Peyer's patch (tissue), 4 donors: ENCODE results near the gene EFNA5.

Experiments used
- CTCF ChIP-seq, 6 experiments: fragments of 450-650 bp in 4 of 6; fragments of 200-600 bp in 2 of 6; sonication (generic) in 1 of 6; IDR thresholded peaks; one replicate each; pipeline ENCODE4 v1.5.1; 2017 to 2019; ENCODE audit warnings: antibody characterized with exemption in 6 of 6, mild to moderate bottlenecking in 3 of 6, moderate library complexity in 1 of 6
- POLR2A ChIP-seq, 2 donors: fragments of 450-650 bp; IDR thresholded peaks; one replicate each; pipeline ENCODE4 v1.5.1; 2017; ENCODE audit warnings: antibody characterized with exemption in 2 of 2, mild to moderate bottlenecking in 2 of 2, moderate library complexity in 2 of 2

DNA sequence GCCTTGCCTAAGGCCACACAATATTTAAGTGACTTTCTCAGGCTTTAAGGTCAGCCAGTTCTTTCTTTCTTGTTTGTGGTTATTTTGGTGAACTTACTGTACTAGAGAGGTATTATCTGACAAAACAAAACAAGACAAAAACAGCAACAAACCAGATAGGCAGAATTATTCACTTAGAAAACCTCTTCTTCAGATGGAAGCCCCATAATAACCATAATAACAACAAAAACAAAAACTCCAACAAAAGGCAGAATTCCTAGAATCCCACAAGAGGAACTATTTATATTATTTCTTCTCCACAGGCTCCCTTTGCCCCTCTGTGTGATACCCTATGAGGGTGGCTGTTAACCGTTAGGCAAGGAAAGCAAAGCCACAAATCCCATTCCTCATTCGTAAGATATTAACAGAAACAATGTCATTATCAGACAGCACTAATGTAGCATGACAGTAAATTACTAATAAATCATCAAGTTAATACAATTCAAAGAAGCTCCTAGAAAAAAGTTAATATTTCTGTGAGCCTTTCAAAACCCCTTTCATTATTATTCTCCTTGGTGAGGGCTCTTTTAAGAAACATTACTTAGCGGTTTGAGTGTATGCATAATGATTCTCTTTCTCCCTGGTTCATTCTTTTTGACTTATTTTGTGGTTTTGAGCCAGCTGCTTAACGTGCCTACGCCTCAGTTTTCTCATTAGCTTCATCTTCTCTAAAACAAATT lies 274.9 kb downstream of the EFNA5 start:
- TF ChIP-seq CTCF (IDR thresholded peaks at IDR 0.05) (no peak), POLR2A (IDR thresholded peaks at IDR 0.05) (no peak)
